Measurements from ENCODE around the gene LPCAT1.
"Not testable (repeated sequence)": the region's sequence is repeated elsewhere in the genome, so short reads cannot be mapped to it uniquely, and the experiment has no call there.

Gene LPCAT1

DNA sequence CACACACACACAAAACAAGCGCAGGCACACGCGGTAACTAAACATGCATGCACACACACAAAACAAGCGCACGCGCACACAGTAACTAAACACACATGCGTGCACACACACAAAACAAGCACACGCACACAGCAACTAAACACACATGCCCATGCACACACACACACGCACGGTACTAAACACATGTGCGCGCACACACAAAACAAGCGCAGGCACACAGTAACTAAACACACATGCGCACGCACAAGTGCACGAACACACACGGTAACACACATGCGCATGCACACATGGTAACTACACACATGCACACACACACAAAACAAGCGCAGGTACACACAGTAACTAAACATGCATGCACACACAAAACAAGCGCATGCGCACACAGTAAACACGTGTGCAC is 58.6 kb downstream of the LPCAT1 start:
- Histone ChIP-seq H3K36me3 (ENCODE audit: insufficient read depth, low read length) (peaks cover 22% of the 10 kb centered on the region; the same call in 1 of the 2 replicates), H3K9ac (ENCODE audit: insufficient read length) (no peak overlapping the region), H3K4me3 (no peak overlapping the region), H3K9me3 (ENCODE audit: low read depth, low read length) (no peaks in the 10 kb centered on the region), H3K27ac (no peak overlapping the region)
- DNase-seq (ENCODE audit: low read depth, low spot score), result no peak
- no peak for TF ChIP-seq POLR2AphosphoS5 (IDR thresholded peaks at IDR 0.05; ENCODE audit: borderline replicate concordance, low read depth, low read length)
- TF ChIP-seq EZH2 (IDR thresholded peaks at IDR 0.05), result no peak
- TF ChIP-seq FOXP2 (optimal IDR thresholded peaks at IDR 0.05; ENCODE audit: control extremely low read depth, extremely low read length, insufficient read depth), result no peak

DNA sequence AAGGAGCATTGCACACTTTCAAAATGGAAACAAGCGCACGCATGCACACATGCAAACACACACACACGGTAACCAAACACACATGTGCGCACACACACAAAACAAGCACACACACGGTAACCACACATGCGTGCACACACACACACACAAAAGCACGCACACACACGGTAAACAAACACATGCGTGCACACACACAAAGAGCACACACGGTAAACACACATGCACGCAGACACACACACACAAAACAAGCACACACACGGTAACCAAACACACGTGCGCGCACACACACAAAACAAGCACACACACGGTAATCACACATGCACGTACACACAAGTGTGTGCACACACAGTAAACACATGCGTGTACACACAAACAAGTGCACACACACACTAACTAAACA is 59.2 kb downstream of the LPCAT1 start:
- no peak for TF ChIP-seq POLR2AphosphoS5 (IDR thresholded peaks at IDR 0.05; ENCODE audit: borderline replicate concordance, low read depth, low read length)
- no peak for TF ChIP-seq FOXP2 (optimal IDR thresholded peaks at IDR 0.05; ENCODE audit: control extremely low read depth, extremely low read length, insufficient read depth)
- no peak for TF ChIP-seq EZH2 (IDR thresholded peaks at IDR 0.05)
- no peaks in the 10 kb centered on the region for H3K9me3 ChIP-seq (ENCODE audit: low read depth, low read length)
- H3K36me3 ChIP-seq (ENCODE audit: insufficient read depth, low read length), result peaks cover 22% of the 10 kb centered on the region; the same call in 1 of the 2 replicates
- H3K27ac ChIP-seq, result no peak overlapping the region
- DNase-seq (ENCODE audit: low read depth, low spot score), result no peak
- no peak overlapping the region for H3K4me3 ChIP-seq
- no peak overlapping the region for H3K9ac ChIP-seq (ENCODE audit: insufficient read length)

DNA sequence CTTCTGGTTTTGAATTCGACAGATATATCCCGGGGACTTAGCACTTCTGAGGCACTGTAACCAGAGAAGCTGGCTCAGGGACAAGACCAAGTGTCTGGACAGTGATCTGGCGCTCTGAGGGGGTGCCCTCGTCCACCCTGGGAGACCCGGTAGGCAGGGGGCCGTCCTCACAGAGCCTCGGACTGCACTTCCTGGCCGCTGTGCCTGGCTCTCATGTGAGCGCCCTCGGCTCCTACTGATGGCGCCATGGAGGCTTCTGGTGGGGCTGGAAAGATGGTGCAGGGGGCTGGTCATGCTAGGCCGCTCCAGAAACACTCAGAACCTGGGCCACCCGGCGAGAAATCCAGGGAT is 59.7 kb downstream of the LPCAT1 start:
- Histone ChIP-seq H3K9me3 (ENCODE audit: low read depth, low read length) (no peaks in the 10 kb centered on the region), H3K27ac (no peak overlapping the region), H3K9ac (ENCODE audit: insufficient read length) (no peak overlapping the region), H3K4me3 (no peak overlapping the region), H3K36me3 (ENCODE audit: insufficient read depth, low read length) (peaks cover 22% of the 10 kb centered on the region; the same call in 1 of the 2 replicates)
- no peak for TF ChIP-seq FOXP2 (optimal IDR thresholded peaks at IDR 0.05; ENCODE audit: control extremely low read depth, extremely low read length, insufficient read depth)
- TF ChIP-seq POLR2AphosphoS5 (IDR thresholded peaks at IDR 0.05; ENCODE audit: borderline replicate concordance, low read depth, low read length), result no peak
- no peak for TF ChIP-seq EZH2 (IDR thresholded peaks at IDR 0.05)
- no peak for DNase-seq (ENCODE audit: low read depth, low spot score)

DNA sequence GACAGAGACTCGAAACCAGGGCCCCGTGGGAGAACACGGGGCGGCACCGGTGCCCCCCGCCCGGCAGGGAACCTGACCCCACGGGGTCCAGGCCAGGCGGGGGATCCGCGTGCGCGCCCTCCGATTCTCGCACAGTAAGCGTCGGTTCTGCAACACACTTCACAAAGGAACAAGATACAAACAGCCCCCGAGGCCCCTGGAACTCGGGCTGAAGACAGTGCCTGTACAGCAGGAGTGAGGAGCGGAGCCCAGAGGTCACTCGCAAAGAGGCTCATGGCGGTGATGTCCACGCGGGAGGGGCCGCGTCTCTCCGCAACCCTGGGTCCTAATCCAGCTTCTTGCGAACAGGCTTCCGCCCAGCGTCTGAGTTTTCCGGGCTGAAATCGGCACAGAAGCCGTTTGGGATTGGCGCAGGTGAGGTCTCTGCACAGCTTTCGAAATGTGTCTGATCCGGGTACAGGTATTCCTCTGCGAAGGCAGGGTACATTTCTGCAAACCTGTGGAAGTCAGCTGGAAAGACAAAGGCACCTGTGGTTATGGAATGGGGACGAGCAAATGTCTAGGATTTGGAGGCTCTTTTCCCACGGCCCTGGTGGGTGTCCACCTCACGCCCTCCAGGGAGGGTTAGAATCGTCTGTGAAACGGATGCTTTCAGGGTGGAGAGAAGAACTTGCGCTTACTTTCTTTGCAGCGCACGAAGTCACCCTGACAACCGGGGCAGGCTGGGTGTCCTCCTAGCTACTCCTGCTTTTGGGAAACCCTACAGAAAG is 60.2 kb downstream of the LPCAT1 start:
- Histone ChIP-seq H3K36me3 (ENCODE audit: insufficient read depth, low read length) (peaks cover 22% of the 10 kb centered on the region; the same call in 1 of the 2 replicates), H3K9ac (ENCODE audit: insufficient read length) (no peak overlapping the region), H3K4me3 (no peak overlapping the region), H3K27ac (no peak overlapping the region), H3K9me3 (ENCODE audit: low read depth, low read length) (no peaks in the 10 kb centered on the region)
- no peak for TF ChIP-seq FOXP2 (optimal IDR thresholded peaks at IDR 0.05; ENCODE audit: control extremely low read depth, extremely low read length, insufficient read depth)
- TF ChIP-seq EZH2 (IDR thresholded peaks at IDR 0.05), result no peak
- no peak for TF ChIP-seq POLR2AphosphoS5 (IDR thresholded peaks at IDR 0.05; ENCODE audit: borderline replicate concordance, low read depth, low read length)
- DNase-seq (ENCODE audit: low read depth, low spot score), result no peak

DNA sequence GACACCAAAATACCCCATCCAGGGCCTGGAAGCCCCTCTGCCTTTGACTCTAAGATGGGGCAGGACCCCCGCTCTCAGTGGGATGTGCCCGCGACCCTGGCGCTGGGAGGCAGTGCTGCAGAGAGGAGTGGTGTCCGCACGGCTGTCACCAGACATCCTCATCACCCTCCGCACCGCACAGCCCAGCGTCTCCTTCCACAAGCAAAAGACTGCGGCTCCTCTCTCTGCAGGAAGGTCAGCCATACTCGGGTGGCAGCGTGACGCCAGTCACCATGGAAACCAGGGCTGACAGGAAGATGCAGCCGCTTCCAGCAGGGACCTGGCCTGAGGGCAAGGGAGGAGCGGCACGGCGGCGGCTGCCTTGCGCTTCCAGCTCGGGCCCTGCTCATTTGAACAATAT is 61.4 kb downstream of the LPCAT1 start:
- TF ChIP-seq EZH2 (IDR thresholded peaks at IDR 0.05), result no peak
- TF ChIP-seq FOXP2 (optimal IDR thresholded peaks at IDR 0.05; ENCODE audit: control extremely low read depth, extremely low read length, insufficient read depth), result no peak
- peaks cover 22% of the 10 kb centered on the region; the same call in 1 of the 2 replicates for H3K36me3 ChIP-seq (ENCODE audit: insufficient read depth, low read length)
- no peaks in the 10 kb centered on the region for H3K9me3 ChIP-seq (ENCODE audit: low read depth, low read length)
- DNase-seq (ENCODE audit: low read depth, low spot score), result no peak
- no peak overlapping the region for H3K9ac ChIP-seq (ENCODE audit: insufficient read length)
- H3K4me3 ChIP-seq, result no peak overlapping the region
- no peak overlapping the region for H3K27ac ChIP-seq

DNA sequence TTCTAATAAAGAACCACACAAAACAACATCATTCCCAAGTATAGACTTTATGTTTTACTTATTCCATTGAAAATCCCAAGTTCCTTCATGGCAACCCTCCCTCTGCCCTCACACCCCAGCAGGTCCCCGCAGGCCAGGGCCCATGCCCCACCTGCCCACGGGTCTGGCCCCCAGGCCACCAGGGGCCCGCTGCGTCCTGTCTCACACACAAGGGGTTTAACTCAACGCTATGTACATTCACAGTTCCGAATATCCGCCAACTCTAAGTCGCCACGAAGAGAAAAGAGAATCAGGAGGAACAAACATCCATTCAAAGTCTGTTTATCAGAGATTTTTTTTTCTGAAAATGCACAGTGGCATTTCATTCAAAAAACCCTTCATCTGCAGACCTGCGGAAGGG is 62.4 kb downstream of the LPCAT1 start:
- Histone ChIP-seq H3K9ac (ENCODE audit: insufficient read length) (no peak overlapping the region), H3K4me3 (no peak overlapping the region), H3K36me3 (ENCODE audit: insufficient read depth, low read length) (peaks cover 22% of the 10 kb centered on the region; the same call in 1 of the 2 replicates), H3K9me3 (ENCODE audit: low read depth, low read length) (no peaks in the 10 kb centered on the region), H3K27ac (no peak overlapping the region)
- TF ChIP-seq FOXP2 (optimal IDR thresholded peaks at IDR 0.05; ENCODE audit: control extremely low read depth, extremely low read length, insufficient read depth) (no peak), EZH2 (IDR thresholded peaks at IDR 0.05) (no peak), POLR2AphosphoS5 (IDR thresholded peaks at IDR 0.05; ENCODE audit: borderline replicate concordance, low read depth, low read length) (no peak)
- no peak for DNase-seq (ENCODE audit: low read depth, low spot score)

DNA sequence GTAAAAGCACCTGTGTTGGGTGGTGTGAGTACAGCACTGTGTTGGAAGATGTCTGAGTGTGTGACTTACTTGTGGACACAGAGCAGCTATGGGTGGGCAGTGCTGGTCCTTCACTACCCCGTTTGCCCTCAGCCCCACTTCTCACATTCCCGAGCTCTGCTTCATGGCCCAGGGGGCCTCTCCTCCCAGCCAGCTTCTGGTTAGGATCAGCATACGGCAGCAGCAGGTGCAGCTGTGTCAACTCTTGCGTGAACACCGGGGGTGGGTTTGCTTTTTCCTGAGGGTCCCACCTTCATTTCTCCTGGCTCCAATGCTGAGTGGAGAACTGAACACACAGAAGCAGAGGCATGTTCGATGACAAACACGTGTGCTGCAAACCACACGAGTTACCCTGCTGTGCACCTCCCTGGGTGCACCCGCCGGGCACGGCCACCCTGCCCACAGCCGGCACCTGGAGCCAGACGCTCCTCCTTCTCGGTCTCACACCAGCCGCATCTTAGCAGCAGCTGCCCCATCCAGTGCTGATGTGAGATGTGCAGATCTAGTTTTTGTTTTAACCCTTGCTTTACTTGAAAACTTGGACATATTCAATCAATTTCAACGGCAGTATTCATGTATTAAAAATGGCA is 63.6 kb downstream of the LPCAT1 start:
- no peak for TF ChIP-seq POLR2AphosphoS5 (IDR thresholded peaks at IDR 0.05; ENCODE audit: borderline replicate concordance, low read depth, low read length)
- TF ChIP-seq FOXP2 (optimal IDR thresholded peaks at IDR 0.05; ENCODE audit: control extremely low read depth, extremely low read length, insufficient read depth), result no peak
- no peak for TF ChIP-seq EZH2 (IDR thresholded peaks at IDR 0.05)
- no peak overlapping the region for H3K27ac ChIP-seq
- no peak overlapping the region for H3K4me3 ChIP-seq
- H3K36me3 ChIP-seq (ENCODE audit: insufficient read depth, low read length), result peaks cover 22% of the 10 kb centered on the region; the same call in 1 of the 2 replicates
- no peak for DNase-seq (ENCODE audit: low read depth, low spot score)
- H3K9me3 ChIP-seq (ENCODE audit: low read depth, low read length), result no peaks in the 10 kb centered on the region
- H3K9ac ChIP-seq (ENCODE audit: insufficient read length), result no peak overlapping the region

DNA sequence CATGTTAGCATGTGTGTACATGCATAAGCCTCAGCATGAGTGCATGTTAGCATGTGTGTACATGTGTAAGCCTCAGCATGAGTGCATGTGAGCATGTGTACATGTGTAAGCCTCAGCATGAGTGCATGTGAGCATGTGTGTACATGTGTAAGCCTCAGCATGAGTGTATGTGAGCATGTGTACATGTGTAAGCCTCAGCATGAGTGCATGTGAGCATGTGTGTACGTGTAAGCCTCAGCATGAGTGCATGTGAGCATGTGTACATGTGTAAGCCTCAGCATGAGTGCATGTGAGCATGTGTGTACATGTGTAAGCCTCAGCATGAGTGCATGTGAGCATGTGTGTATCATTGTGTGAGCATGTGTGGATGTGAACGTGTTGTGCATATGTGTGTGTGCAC is 64.3 kb downstream of the LPCAT1 start:
- H3K27ac ChIP-seq; DNase-seq (ENCODE audit: low read depth, low spot score); H3K4me3 ChIP-seq; H3K9ac ChIP-seq (ENCODE audit: insufficient read length); H3K9me3 ChIP-seq (ENCODE audit: low read depth, low read length): not testable (repeated sequence)
- H3K36me3 ChIP-seq (ENCODE audit: insufficient read depth, low read length), result peaks cover 22% of the 10 kb centered on the region; the same call in 1 of the 2 replicates

DNA sequence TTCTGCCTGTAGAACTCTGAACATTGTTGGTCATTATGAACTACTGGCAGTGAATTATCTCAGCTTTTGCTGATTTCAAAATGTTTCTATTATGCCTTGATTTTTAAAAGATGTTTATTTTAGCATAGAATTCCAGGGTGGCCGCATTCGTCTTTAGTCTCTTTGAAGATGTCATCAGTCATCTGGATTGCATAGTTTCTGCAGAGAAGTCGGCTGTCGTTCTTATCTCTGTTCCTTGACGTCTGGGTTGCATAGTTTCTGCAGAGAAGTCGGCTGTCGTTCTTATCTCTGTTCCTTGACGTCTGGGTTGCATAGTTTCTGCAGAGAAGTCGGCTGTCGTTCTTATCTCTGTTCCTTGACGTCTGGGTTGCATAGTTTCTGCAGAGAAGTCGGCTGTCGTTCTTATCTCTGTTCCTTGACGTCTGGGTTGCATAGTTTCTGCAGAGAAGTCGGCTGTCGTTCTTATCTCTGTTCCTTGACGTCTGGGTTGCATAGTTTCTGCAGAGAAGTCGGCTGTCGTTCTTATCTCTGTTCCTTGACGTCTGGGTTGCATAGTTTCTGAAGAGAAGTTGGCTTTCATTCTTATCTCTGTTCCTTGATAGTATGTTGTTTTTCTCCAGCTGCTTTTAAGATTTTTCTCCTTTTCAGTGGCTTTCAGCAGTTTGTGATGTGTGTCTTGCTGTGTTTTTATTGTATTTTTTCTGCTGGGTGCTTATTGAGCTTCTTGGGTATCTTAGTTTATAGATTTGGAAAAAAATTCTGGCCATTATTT is 67.5 kb downstream of the LPCAT1 start:
- H3K36me3 ChIP-seq (ENCODE audit: insufficient read depth, low read length); H3K9ac ChIP-seq (ENCODE audit: insufficient read length); H3K9me3 ChIP-seq (ENCODE audit: low read depth, low read length); H3K27ac ChIP-seq; H3K4me3 ChIP-seq; DNase-seq (ENCODE audit: low read depth, low spot score): not testable (repeated sequence)

All from SK-N-MC (cell line).